SH-SY5Y (cell line): ENCODE measurements around the gene PLOD1.

ENCODE experiments used
- GATA2 ChIP-seq: IDR thresholded peaks from 2 replicates; pipeline ENCODE4 v1.6.1; 2011; ENCODE audit warnings: mild to moderate bottlenecking, low read depth, low read length
- GATA3 ChIP-seq: IDR thresholded peaks from 2 replicates; pipeline ENCODE4 v1.6.1; 2011; ENCODE audit warnings: low read depth, mild to moderate bottlenecking, low read length, moderate library complexity

GRCh38 chr1:11942280-11942679, 7.8 kb downstream of the PLOD1 start:
- TF ChIP-seq GATA2 (no peak), GATA3 (no peak)
